ENCODE measurements around the gene CDC5L.

GRCh38 chr6:44477293-44477894 is 89.9 kb downstream of the CDC5L start:
- no peak for TF ChIP-seq EZH2 (IDR thresholded peaks at IDR 0.05; ENCODE audit: borderline replicate concordance, low read depth, low read length, poor library complexity, severe bottlenecking)
- TF ChIP-seq CTCF (conservative IDR thresholded peaks at IDR 0.05; ENCODE audit: low read depth, low read length): no peak

Measured in A673 (cell line).